HG03097 (cell line): ENCODE data around the gene RECK.

Experiments used
- ATAC-seq: cut with Tn5 transposase; IDR thresholded peaks from one replicate; pipeline ENCODE4 v1.9.1; 2021; ENCODE audit not compliant: unreplicated experiment, low FRiP score

Gene RECK

GRCh38 chr9:36136894-36137391, 100.2 kb downstream of the RECK start:
- ATAC-seq: peak; percentile 30

- ATAC-seq: no peak
These were observed 100.8 kb downstream of the RECK start for GRCh38 chr9:36137392-36138004.

GRCh38 chr9:36138496-36138895, 101.8 kb downstream of the RECK start:
- no peak for ATAC-seq

- ATAC-seq: no peak
These were observed 102.2 kb downstream of the RECK start for GRCh38 chr9:36138901-36139300.

DNA sequence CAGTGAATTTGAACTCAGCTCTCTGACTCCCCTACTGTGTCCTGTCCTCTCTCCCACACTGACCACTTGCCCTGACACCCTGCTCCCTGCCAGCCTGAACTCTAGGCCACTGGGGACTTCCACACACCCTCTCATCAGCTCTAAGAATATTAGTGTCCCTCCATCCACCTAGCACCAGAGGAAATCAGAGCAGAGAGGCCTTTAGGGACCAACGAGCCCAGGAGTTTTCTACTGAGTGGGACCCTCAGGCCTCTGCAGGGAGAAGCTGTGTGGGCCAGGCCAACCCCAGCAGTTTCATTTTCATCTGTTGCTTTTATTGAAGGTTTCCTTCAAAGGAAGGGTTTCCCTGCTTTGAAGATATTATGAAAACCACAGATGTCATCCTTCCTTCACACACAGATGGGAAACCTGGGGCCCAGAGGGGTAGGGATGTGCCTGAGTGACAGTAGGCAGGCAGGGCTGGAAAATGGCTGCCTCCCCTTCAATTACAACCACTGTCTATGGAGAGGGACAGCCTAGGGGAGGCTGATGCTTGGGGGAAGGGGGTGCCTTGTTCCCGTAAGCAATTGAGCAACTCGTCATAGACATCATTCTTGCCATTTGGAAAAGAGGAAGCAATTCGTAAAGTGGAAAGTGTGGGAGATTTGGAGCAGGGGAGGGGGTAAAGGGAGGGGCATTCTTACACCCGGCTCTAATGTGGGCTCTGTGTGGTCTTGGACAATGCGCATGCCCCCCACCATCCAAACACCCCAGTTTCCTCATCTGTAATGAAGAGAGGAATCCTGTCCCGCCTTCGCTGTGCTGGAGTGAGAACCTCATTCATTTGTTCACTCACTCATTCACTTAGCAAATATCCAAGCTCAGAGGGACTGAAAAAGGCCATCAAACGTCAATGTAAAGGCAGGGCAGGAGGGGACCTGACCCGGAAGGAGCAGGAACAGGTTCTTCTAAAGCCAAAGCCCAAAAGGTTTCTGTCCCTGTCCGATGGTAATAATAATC, 103.7 kb downstream of the RECK start:
- ATAC-seq: no peak

DNA sequence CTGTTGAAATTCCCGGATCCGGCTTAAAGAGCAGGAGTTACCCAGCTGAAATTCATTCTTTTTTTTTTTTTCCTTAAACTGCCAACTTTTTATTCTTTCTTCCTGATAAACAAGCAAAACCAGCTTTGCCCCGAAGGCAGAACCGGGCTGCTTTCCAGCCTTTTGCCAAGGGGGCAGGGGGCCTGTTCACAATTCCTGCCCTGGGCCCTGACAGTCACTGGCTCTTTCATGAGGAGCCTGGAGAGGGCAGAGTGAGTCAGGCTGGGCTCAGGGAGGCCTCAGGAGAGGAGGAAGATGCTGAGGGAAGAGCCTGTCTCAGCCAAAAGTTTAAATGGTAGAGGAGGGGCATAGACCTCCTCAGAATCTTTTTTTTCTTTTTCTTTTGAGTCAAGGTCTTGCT, 104.6 kb downstream of the RECK start:
- no peak for ATAC-seq

- no peak for ATAC-seq
These were observed 105.0 kb downstream of the RECK start for GRCh38 chr9:36141761-36142160.

DNA sequence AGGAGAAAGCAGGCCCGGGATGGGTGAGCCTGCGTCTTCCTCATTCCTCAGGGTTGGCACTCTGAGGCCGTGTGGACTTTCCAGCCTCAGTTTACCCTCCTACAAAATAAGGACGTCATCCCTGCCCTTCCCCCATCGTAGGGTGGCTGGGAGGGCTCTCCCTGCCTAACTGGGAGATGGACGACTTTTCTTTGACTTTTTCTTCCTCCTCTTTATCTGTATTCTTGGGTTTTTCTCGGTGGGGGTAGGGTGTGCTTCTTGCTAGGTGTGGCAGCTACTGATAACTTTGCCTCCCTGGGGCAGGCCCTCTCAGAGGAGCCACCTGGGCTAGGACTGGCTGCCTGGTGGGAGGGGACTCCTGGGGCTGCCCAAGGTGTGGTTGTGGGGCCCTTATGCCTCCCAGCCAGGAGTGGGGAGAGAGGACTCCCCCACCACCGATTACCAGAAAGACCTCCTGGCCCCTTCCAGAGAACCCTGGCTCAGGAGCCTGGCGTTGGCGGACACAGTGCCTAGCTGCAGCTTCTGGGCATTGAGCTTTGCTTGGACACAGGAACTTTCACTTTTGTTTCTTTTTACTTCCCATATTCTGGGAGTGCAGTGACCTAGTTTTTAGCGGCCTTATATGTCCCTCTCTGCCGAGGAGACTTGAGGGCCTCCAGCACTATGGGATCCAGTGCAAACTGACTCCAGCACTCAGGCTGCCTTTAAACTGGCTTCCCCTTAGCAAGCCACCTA, 106.0 kb downstream of the RECK start:
- ATAC-seq: no peak

DNA sequence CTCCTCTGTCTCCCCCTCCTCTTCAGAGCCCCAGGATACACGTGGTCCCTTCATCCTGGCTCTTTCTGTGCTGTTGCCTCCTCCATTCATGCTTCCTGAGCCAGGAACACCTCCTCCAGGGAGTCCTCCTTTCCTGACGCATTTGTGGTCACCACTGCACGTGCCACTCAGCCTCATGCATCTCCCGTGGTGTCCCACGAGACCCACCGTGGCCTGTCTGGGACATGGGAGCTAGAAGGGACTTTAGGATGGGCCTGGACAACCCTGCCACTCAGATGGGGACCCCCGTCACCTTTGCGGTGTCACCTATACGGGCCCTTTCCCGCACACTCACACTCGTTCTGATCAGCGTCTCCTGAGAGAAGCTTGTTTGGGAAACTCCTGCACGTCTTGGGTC, 106.5 kb downstream of the RECK start:
- ATAC-seq: no peak

DNA sequence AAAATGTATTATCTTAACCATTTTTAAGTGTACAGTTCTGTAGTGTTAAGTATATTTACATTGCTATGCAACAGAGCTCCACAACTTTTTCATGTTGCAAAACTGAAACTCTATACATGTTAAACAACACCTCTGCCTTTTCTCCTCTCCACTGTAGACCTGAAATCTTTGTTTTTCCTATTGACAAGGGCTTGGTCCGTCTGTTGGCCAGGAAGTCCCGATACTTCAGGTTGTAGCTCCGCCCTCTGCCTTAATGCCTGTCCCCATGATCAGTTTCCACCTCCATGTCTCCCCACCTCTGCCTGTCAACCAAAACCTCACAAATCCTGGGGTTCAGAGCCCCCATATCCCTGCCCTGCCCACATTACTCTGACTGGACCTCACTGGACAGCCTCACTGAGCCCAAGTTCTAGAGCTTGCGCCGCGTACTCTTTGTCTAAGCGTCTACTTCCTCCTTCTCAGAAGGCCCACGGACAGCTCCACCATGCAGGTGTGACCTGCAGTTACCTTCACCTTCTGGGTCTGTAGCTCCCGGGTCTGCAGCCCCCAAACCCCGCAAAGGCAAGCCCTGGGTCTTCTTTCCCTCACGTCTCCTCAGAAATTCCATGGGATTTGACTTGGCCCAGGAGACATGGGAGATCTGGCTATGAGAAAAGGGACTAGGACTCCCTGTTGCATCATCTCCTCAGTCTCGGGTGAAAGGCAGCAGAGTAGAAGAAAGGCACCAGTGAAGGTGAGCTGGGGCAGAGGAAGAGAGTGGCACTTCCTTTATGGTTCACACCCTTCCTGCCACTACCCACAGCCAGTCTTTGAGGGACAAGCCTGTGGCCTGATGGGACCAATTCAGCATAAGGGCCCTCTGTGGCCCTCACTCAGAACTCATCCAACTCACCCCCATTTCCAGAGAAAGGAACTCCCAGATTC, 107.9 kb downstream of the RECK start:
- ATAC-seq: no peak

DNA sequence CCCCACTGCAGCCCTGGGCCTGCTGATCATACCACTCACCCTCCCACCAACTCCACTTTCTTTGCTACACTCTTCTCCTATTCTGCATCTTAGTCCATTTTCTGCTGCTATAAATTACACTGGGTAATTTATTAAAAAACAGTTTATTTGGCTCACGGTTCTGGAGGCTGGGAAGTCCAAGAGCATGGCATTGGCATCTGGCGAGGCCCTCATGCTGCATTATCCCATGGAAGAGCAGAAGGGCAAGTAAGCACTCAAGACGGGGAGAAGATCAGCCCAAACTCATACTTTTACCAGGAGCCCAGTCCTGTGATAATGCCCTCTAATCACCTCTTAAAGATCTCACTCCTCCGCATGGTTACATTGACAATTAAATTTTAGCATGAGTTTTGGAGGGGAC, 109.3 kb downstream of the RECK start:
- no peak for ATAC-seq

DNA sequence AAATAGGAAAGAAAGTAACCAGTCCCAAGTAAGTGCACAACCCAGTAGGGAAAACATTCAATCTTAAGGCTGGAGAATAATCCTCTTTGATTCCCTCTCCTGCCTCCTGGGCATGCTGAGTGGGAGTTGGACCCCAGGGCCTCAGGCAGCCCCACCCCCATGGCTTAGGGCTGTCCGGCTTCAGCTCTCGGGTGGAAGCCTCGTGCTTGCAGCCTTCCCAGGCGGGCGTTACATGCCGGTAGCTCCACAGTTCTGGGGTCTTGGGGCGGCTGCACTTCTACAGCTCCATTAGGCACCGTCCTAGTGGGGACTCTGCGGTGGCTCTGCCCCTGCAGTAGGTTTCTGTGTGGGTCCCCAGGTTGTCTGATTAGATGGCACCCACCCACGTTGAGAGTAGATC, 109.9 kb downstream of the RECK start:
- no peak for ATAC-seq

- no peak for ATAC-seq
These were observed 110.9 kb downstream of the RECK start for GRCh38 chr9:36147441-36148175.

GRCh38 chr9:36148311-36149051, 111.8 kb downstream of the RECK start:
- ATAC-seq: no peak

DNA sequence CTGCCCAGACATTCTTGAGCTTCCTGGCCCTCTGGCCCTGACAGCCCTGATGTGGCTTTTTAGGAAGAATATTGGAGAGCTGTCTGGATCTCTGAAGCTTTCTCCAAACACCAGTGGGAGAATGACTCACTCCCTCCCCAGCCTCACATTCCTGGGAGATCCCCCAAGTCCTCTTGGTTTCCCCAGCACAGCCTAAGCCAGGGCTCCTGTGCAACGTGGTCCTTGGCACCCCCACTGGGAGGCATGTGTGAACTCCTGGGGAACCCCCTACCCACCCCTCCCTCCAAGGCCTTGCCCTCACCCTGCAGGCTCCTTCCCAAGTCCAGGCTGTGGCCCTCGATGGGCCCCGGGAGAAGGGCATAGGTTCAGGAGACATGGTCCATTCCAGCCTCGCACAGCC, 112.5 kb downstream of the RECK start:
- no peak for ATAC-seq

- no peak for ATAC-seq
These were observed 114.0 kb downstream of the RECK start for GRCh38 chr9:36150574-36151315.

DNA sequence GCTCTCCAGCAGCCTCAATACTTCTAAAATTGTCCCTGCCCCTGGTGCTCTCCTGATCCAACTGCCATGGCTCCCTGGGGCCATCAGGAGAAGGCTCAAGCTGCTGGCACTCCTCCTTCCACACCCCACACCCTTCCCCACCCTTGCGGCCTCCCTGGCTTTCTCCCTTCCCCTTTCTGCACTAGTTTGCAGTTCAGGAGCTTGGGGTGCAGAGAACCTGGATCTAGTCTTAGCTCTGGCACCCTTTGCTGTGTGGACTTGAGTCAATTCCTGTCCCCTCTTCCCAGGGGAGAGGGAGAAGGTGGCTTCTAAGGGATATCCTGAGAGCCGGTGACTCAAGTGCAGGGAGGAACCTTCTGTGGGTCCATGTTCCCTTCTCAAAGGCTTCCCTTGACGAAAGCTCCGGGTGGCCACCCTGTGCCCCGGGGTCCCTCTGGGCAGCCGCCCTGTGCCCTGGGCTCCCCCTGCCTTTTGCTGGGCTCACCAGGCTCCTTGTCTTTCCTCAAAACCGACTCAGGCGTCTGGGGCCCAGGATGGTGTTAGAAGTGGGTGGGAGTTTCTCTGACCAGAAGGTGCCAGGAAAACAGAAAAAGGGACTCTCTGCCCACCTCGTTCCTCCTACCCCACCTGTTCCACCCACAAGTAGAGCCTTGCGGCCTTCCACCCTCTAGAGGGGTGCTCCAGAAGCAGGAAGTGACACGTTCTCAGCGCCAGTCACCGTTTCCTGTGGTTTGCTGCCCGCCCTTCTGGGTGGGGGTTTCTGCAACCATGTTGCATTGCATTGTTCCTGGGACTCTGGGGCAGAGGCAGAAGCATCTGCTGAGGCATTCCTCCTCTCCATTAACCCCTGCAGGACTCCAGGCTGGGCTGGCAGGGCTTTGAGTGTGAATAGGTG, 114.8 kb downstream of the RECK start:
- peak; percentile 73 for ATAC-seq
